K562 (cell line): Measurements from ENCODE around the gene GALNT18. TPM values are rescaled to one million over a fixed set of nuclear protein-coding genes. Genes with fewer than 3 reads are reported as not detected.

Experiments
- ATAC-seq: fragments of 200-7000 bp; cut with Tn5 transposase; 3 replicates; pipeline ENCODE4 v1.9.1; 2020; ENCODE audit warnings: moderate library complexity
- BruUV-seq: library from RNA; stranded (reverse); fragments of 400-500 nt; replicated peaks from 2 replicates; lab custom pipeline; 2021; lab: Mats Ljungman, UMichigan
- CTCF ChIA-PET: fragments of 300-600 bp; formaldehyde crosslinking; extraction: SDS; loops from one replicate; lab custom pipeline; 2021; ENCODE audit warnings: low intra/inter-chr PET ratio; lab: Yijun Ruan, JAX
- POLR2A ChIA-PET: fragments of 300-600, 350-650 bp; sonication (Branson Sonifier 250); formaldehyde crosslinking; extraction: SDS; loops from one replicate; lab custom pipeline; 2021; ENCODE audit warnings: antibody characterized with exemption, inconsistent platforms; lab: Yijun Ruan, JAX
- DNase-seq, 4 experiments: peaks; one replicate each; pipeline versions ENCODE4 v3.0.0 to v3.0.0-alpha.2; 2011 to 2018; ENCODE audit warnings: low spot score in 3 of 4, mixed read lengths in 3 of 4; ENCODE audit errors: extremely low read depth in 1 of 4
- FAIRE-seq: peaks from 2 replicates; lab custom pipeline; 2011; peaks lifted over from hg19 to GRCh38; lab: Jason Lieb, UNC
- H2AFZ ChIP-seq: 2 replicates; pipeline ENCODE4 v1.6.0; 2011; ENCODE audit warnings: low read depth, low read length, control low read depth, inconsistent platforms
- H3K27ac ChIP-seq: fragments of 200-600 bp; 3 replicates; pipeline ENCODE4 v1.8.0; 2011; ENCODE audit warnings: low read depth, mild to moderate bottlenecking, control low read depth, inconsistent platforms, low read length, moderate library complexity, mixed read lengths; ENCODE audit errors: extremely low read depth
- H3K27me3 ChIP-seq, 2 experiments: fragments of 300-600 bp in 1 of 2; 2 replicates in 1 of 2; 3 replicates in 1 of 2; pipeline versions ENCODE4 v1.6.0 to v1.8.0; 2011; ENCODE audit warnings: inconsistent platforms in 2 of 2, low read length in 2 of 2, mild to moderate bottlenecking in 1 of 2, mixed read lengths in 1 of 2, moderate library complexity in 1 of 2; ENCODE audit not compliant: control insufficient read depth in 2 of 2, insufficient read depth in 2 of 2
- H3K36me3 ChIP-seq: fragments of 300-600 bp; 3 replicates; pipeline ENCODE4 v1.8.0; 2011; ENCODE audit warnings: mild to moderate bottlenecking, low read length, inconsistent platforms; ENCODE audit not compliant: control insufficient read depth, insufficient read depth
- H3K4me1 ChIP-seq, 2 experiments: fragments of 200-600 bp in 1 of 2; replicated peaks in 1 of 2; 2 replicates in 1 of 2; 3 replicates in 1 of 2; pipeline versions ENCODE4 v1.5.1 to v1.8.0; 2011; ENCODE audit warnings: inconsistent platforms in 2 of 2, low read length in 2 of 2, mild to moderate bottlenecking in 1 of 2, mixed read lengths in 1 of 2, moderate library complexity in 1 of 2; ENCODE audit not compliant: control insufficient read depth in 2 of 2, insufficient read depth in 2 of 2
- H3K4me2 ChIP-seq: 2 replicates; pipeline ENCODE4 v1.6.1; 2011; ENCODE audit warnings: low read length, control low read depth, inconsistent platforms, mixed read lengths; ENCODE audit not compliant: insufficient read depth
- H3K4me3 ChIP-seq: fragments of 200-600 bp; sonication (generic), shearing (Covaris generic); 2 replicates; pipeline ENCODE4 v1.5.1; 2016; ENCODE audit warnings: control low read depth, inconsistent platforms
- H3K79me2 ChIP-seq: fragments of 200-600 bp; 3 replicates; pipeline ENCODE4 v1.8.0; 2011; ENCODE audit warnings: low read length, inconsistent platforms; ENCODE audit not compliant: control insufficient read depth, insufficient read depth
- H3K9ac ChIP-seq, 2 experiments: 2 replicates each; pipeline versions ENCODE4 v1.6.0 to v1.6.1; 2011; ENCODE audit warnings: low read depth in 2 of 2, low read length in 2 of 2, control low read depth in 1 of 2, inconsistent platforms in 1 of 2, mild to moderate bottlenecking in 1 of 2, mixed read lengths in 1 of 2; ENCODE audit not compliant: insufficient read depth in 1 of 2
- H3K9me1 ChIP-seq: one replicate; pipeline ENCODE4 v1.6.0; 2011; ENCODE audit warnings: inconsistent platforms, mild to moderate bottlenecking, low read length, moderate library complexity; ENCODE audit not compliant: control insufficient read depth, insufficient read depth
- H3K9me3 ChIP-seq: replicated peaks from 2 replicates; pipeline ENCODE4 v1.5.1; 2011; ENCODE audit warnings: low read depth, low read length, inconsistent platforms; ENCODE audit not compliant: control insufficient read depth, insufficient read depth
- H4K20me1 ChIP-seq: replicated peaks from 2 replicates; pipeline ENCODE4 v1.6.1; 2011; ENCODE audit warnings: low read length, inconsistent platforms, mixed read lengths; ENCODE audit not compliant: control insufficient read depth, insufficient read depth
- HDAC1 ChIP-seq, 2 experiments: fragments of 450-650 bp; IDR thresholded peaks; 2 replicates each; pipeline ENCODE4 v1.6.1; 2016 to 2017; ENCODE audit warnings: inconsistent platforms in 1 of 2, mild to moderate bottlenecking in 1 of 2, moderate library complexity in 1 of 2
- NR1H2 ChIP-seq: sonication (generic); formaldehyde crosslinking; IDR thresholded peaks from 2 replicates; pipeline ENCODE4 v1.4.0; 2020; ENCODE audit warnings: mild to moderate bottlenecking, missing genetic modification reagents
- SAFB ChIP-seq: fragments of 200-400 bp; formaldehyde crosslinking; IDR thresholded peaks from 2 replicates; pipeline ENCODE4 v1.6.1; 2017; ENCODE audit warnings: low read depth, low read length, borderline replicate concordance
- SP2 ChIP-seq: IDR thresholded peaks from 2 replicates; pipeline ENCODE4 v1.6.1; 2011; ENCODE audit warnings: mild to moderate bottlenecking, low read depth, low read length, moderate library complexity; ENCODE audit not compliant: poor library complexity, severe bottlenecking; ENCODE audit errors: extremely low read depth
- VEZF1 ChIP-seq: fragments of 200-800 bp; sonication (Bioruptor generic); IDR thresholded peaks from 2 replicates; pipeline ENCODE4 v1.6.1; 2017; ENCODE audit warnings: missing genetic modification characterization, missing compliant biosample characterization
- ZNF311 ChIP-seq: fragments of 250-450 bp; sonication (Bioruptor Pico); IDR thresholded peaks from 2 replicates; pipeline ENCODE4 v1.4.0; 2020; ENCODE audit warnings: mild to moderate bottlenecking, moderate library complexity
- ZNF592 ChIP-seq: fragments of 450-650 bp; IDR thresholded peaks from 2 replicates; pipeline ENCODE4 v1.6.1; 2017; ENCODE audit warnings: antibody characterized with exemption, mild to moderate bottlenecking
- in situ Hi-C: fragments of 300-500 bp; cut with MboI; formaldehyde crosslinking; loops from 4 replicates; pipeline ENCODE4 v1.15.0; 2018; ENCODE audit warnings: inconsistent platforms, mixed read lengths
- intact Hi-C: fragments of 100-400 bp; cut with micrococcal nuclease; formaldehyde crosslinking; loops from 2 replicates; pipeline ENCODE4 v1.14.2; 2022
- polyA plus RNA-seq, 8 experiments: library from polyadenylated mRNA; depleted of rRNA in 4 of 8; stranded (reverse) in 5 of 8; unstranded in 3 of 8; fragments of >200 nt; fragmentation: Nextera tagmentation in 2 of 8; fragmentation: Illumina TruSeq in 1 of 8; extraction: Ambion mirVana in 2 of 8; extraction: Trizol in 1 of 8; gene quantifications; 2 replicates each; pipeline versions ENCODE4 v1.2.1 to v1.2.3, GENCODE V29; 2011 to 2014; ENCODE audit warnings: inconsistent platforms in 1 of 8, missing spikeins in 1 of 8
- total RNA-seq, 7 experiments: library from RNA; depleted of rRNA in 6 of 7; stranded (reverse); fragments of >200 nt in 6 of 7; fragmentation: Illumina TruSeq in 2 of 7; extraction: Trizol in 2 of 7; gene quantifications; 2 replicates each; pipeline versions ENCODE4 v1.2.1 to v1.2.3, GENCODE V29; 2011 to 2021; ENCODE audit warnings: low replicate concordance in 1 of 7
- TF ChIP-seq, protein P1 (sequence below): fragments of 450-650 bp; IDR thresholded peaks from 2 replicates; pipeline ENCODE4 v1.7.0; 2016; ENCODE audit warnings: borderline replicate concordance
- TF ChIP-seq, protein P2 (sequence below): fragments of 450-650 bp; formaldehyde crosslinking; IDR thresholded peaks from 2 replicates; pipeline ENCODE4 v1.4.0; 2022; ENCODE audit warnings: missing genetic modification characterization

GALNT18 gene
- total and polyA plus RNA-seq, 9 of the 15 experiments (the other 6 are each of a cell fraction or from before 2014, with no cell fraction given) = not detected

DNA sequence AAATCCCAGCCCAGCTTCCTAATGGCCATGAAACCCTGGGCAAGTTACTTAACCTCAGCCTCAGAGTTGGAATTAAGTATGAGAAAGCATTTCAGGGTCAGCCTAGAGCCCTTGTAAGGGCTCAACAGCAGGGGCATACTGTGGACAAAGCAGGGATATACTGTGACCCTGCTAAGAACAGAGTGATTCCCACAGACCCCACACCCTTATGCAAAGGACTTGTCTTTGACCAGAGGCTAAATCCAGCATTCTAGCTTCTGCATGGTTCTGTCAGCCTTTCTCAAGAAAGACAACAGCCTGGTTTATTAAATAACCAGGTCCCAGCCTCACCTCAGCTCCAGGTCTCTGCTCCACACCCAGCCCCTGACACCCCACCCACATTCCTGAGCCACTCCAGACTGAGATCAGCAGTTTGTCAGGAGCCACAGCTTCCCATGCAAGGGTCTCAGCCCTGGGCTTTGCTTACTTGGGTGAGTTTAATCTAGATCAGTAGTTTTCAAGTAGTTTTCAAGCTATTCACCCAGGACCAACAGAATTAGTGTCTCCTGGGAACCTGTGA is 69.2 kb downstream of the GALNT18 start:
- Histone ChIP-seq H3K4me1 (no peaks in the 10 kb centered on the region), H3K79me2 (no peaks in the 10 kb centered on the region), H3K9me1 (no peaks in the 10 kb centered on the region), H3K9me3 (no peaks in the 10 kb centered on the region), H3K36me3 (no peaks in the 10 kb centered on the region), H3K27ac (no peak overlapping the region), H3K9ac (no peak overlapping the region), H4K20me1 (no peaks in the 10 kb centered on the region; the same call in 1 of the 2 replicates), H3K27me3 (peaks cover 0 to 16% of the 10 kb centered on the region in 2 experiments; a peak in 1 of 5 replicates), H2AFZ (no peak overlapping the region), H3K4me3 (no peak overlapping the region), H3K4me2 (no peak overlapping the region)
- DNase-seq (no peak), FAIRE-seq (no peak), ATAC-seq (no peak)
- CTCF ChIA-PET = no interaction called here
- POLR2A ChIA-PET = interaction anchor here (0.6 kb wide), 2 partner anchors 116 to 641 kb away, joined by 3 to 4 read pairs; no protein-coding TSS in a partner anchor
- intact Hi-C loops = no loop called here
- in situ Hi-C loops = no loop called here
- BruUV-seq = no TSS peak
- TF ChIP-seq NR1H2 (CRISPR knock-in tag) (no peak), SAFB (no peak), ZNF592 (no peak), SP2 (no peak), ZNF311 (CRISPR knock-in tag) (no peak), HDAC1 (IDR thresholded peaks at IDR 0.05) (no peak), VEZF1 (CRISPR knock-in tag) (no peak)
- TF ChIP-seq, protein P1, sequence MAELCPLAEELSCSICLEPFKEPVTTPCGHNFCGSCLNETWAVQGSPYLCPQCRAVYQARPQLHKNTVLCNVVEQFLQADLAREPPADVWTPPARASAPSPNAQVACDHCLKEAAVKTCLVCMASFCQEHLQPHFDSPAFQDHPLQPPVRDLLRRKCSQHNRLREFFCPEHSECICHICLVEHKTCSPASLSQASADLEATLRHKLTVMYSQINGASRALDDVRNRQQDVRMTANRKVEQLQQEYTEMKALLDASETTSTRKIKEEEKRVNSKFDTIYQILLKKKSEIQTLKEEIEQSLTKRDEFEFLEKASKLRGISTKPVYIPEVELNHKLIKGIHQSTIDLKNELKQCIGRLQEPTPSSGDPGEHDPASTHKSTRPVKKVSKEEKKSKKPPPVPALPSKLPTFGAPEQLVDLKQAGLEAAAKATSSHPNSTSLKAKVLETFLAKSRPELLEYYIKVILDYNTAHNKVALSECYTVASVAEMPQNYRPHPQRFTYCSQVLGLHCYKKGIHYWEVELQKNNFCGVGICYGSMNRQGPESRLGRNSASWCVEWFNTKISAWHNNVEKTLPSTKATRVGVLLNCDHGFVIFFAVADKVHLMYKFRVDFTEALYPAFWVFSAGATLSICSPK = no peak
- TF ChIP-seq, protein P2, sequence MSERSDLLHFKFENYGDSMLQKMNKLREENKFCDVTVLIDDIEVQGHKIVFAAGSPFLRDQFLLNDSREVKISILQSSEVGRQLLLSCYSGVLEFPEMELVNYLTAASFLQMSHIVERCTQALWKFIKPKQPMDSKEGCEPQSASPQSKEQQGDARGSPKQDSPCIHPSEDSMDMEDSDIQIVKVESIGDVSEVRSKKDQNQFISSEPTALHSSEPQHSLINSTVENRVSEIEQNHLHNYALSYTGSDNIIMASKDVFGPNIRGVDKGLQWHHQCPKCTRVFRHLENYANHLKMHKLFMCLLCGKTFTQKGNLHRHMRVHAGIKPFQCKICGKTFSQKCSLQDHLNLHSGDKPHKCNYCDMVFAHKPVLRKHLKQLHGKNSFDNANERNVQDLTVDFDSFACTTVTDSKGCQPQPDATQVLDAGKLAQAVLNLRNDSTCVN (CRISPR knock-in tag) = no peak
